Hepatocyte (in vitro differentiated cells): ENCODE measurements around the gene BRIP1. TPM values are rescaled to one million over a fixed set of nuclear protein-coding genes. Genes with fewer than 3 reads are reported as not detected.

Experiments
- DNase-seq: peaks from one replicate; pipeline ENCODE4 v3.0.0-alpha.2; 2016; ENCODE audit warnings: low spot score
- H2AFZ ChIP-seq: fragments of 200-600 bp; sonication (generic); 2 replicates; pipeline ENCODE4 v1.6.0; 2016; ENCODE audit warnings: antibody characterized with exemption, mild to moderate bottlenecking
- H3K27ac ChIP-seq: fragments of 200-600 bp; sonication (generic); 2 replicates; pipeline ENCODE4 v1.5.1; 2016; ENCODE audit warnings: mild to moderate bottlenecking
- H3K27me3 ChIP-seq: fragments of 200-600 bp; sonication (generic); 2 replicates; pipeline ENCODE4 v1.6.1; 2016
- H3K36me3 ChIP-seq: fragments of 200-600 bp; sonication (generic); replicated peaks from 2 replicates; pipeline ENCODE4 v1.5.1; 2016; ENCODE audit warnings: low read depth; ENCODE audit not compliant: insufficient read depth
- H3K4me1 ChIP-seq: fragments of 200-600 bp; sonication (generic); 2 replicates; pipeline ENCODE4 v1.5.1; 2016; ENCODE audit warnings: mild to moderate bottlenecking, moderate library complexity; ENCODE audit not compliant: insufficient read depth
- H3K4me2 ChIP-seq: fragments of 200-600 bp; sonication (generic); 2 replicates; pipeline ENCODE4 v1.6.0; 2016
- H3K4me3 ChIP-seq: fragments of 200-600 bp; sonication (generic); 2 replicates; pipeline ENCODE4 v1.5.1; 2016; ENCODE audit warnings: mild to moderate bottlenecking
- H3K79me2 ChIP-seq: fragments of 200-600 bp; sonication (generic); 2 replicates; pipeline ENCODE4 v1.6.0; 2017; ENCODE audit warnings: mild to moderate bottlenecking
- H3K9me2 ChIP-seq: fragments of 200-600 bp; sonication (generic); replicated peaks from 2 replicates; pipeline ENCODE4 v1.6.0; 2017; ENCODE audit warnings: mild to moderate bottlenecking; ENCODE audit not compliant: insufficient read depth
- H3K9me3 ChIP-seq: fragments of 200-600 bp; sonication (generic); 2 replicates; pipeline ENCODE4 v1.5.1; 2016; ENCODE audit warnings: low read depth, mild to moderate bottlenecking
- H4K20me1 ChIP-seq: fragments of 200-600 bp; sonication (generic); 2 replicates; pipeline ENCODE4 v1.6.0; 2016; ENCODE audit warnings: mild to moderate bottlenecking; ENCODE audit not compliant: insufficient read depth, poor library complexity, severe bottlenecking
- EZH2 ChIP-seq: fragments of 200-600 bp; sonication (generic); IDR thresholded peaks from 2 replicates; pipeline ENCODE4 v1.6.1; 2016; ENCODE audit warnings: antibody characterized with exemption, mild to moderate bottlenecking, borderline replicate concordance
- EZH2phosphoT487 ChIP-seq: fragments of 200-600 bp; sonication (generic); IDR thresholded peaks from one replicate; pipeline ENCODE4 v1.6.1; 2018; ENCODE audit warnings: antibody characterized with exemption, mild to moderate bottlenecking, low read depth, moderate library complexity; ENCODE audit not compliant: unreplicated experiment, severe bottlenecking
- WGBS: methylation state at CpG from one replicate; pipeline ENCODE4 v1.1.6; 2016; ENCODE audit warnings: low lambda C conversion rate; ENCODE audit errors: missing lambda C conversion rate; 5-methylcytosine and 5-hydroxymethylcytosine counted together
- polyA plus RNA-seq: library from polyadenylated mRNA; unstranded; fragments of >200 nt; fragmentation: Nextera tagmentation; extraction: Ambion mirVana; gene quantifications from 2 replicates; pipeline ENCODE4 v1.2.1, GENCODE V29; 2016
- total RNA-seq: library from RNA; depleted of rRNA; stranded (reverse); fragments of >200 nt; gene quantifications from 2 replicates; pipeline ENCODE4 v1.2.3, GENCODE V29; 2014
- TF ChIP-seq, protein P1 (sequence below): fragments of 200-600 bp; sonication (generic); IDR thresholded peaks from 2 replicates; pipeline ENCODE4 v1.5.1; 2016; ENCODE audit warnings: antibody characterized with exemption, mild to moderate bottlenecking; ENCODE audit not compliant: poor library complexity

The BRIP1 gene
- total and polyA plus RNA-seq, 2 experiments from 2014 or later = 0.50 to 4.0 TPM

DNA sequence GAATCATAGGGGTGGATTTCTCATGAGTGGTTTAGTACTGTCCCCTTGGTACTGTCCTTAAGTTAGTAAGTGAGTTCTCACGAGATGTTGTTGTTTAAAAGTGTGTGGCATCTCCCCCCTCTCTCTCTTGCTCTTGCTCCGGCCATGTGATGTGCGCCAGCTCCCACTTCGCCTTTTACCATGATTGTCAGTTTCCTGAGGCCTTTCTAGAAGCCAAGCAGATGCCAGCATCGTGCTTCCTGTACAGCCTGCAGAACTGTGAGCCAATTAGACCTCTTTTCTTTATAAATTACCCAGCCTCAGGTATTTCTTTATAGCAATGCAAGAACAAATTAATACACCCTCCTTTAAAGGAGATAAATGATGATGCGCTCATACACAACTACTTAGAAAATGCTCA is 222.2 kb downstream of the BRIP1 start:
- WGBS = 91% methylated on average over 6 of the region's 6 CpGs

DNA sequence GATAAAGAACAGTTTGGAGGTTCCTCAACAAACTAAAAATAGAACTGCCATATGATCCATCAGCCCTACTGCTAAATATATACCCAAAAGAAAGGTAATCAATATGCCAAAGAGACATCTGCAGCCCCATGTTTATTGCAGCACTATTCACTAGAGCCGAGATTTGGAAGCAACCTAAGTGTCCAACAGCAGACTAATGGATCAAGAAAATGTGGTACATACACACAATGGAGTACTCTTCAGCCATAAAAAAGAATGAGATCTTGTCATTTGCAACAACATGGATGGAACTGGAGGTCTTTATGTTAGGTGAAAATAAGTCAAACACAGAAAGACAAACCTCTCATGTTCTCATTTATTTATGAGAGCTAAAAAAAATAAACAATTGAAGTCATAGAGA is 223.5 kb downstream of the BRIP1 start:
- no peaks in the 10 kb centered on the region for H3K9me3 ChIP-seq
- no peak for DNase-seq
- no peaks in the 10 kb centered on the region for H3K4me1 ChIP-seq
- H3K4me2 ChIP-seq = no peak overlapping the region
- no peaks in the 10 kb centered on the region for H3K27me3 ChIP-seq
- H3K4me3 ChIP-seq = no peak overlapping the region
- H3K79me2 ChIP-seq = no peaks in the 10 kb centered on the region
- H3K36me3 ChIP-seq = no peaks in the 10 kb centered on the region
- H3K27ac ChIP-seq = no peak overlapping the region
- H4K20me1 ChIP-seq = no peaks in the 10 kb centered on the region
- TF ChIP-seq, protein P1, sequence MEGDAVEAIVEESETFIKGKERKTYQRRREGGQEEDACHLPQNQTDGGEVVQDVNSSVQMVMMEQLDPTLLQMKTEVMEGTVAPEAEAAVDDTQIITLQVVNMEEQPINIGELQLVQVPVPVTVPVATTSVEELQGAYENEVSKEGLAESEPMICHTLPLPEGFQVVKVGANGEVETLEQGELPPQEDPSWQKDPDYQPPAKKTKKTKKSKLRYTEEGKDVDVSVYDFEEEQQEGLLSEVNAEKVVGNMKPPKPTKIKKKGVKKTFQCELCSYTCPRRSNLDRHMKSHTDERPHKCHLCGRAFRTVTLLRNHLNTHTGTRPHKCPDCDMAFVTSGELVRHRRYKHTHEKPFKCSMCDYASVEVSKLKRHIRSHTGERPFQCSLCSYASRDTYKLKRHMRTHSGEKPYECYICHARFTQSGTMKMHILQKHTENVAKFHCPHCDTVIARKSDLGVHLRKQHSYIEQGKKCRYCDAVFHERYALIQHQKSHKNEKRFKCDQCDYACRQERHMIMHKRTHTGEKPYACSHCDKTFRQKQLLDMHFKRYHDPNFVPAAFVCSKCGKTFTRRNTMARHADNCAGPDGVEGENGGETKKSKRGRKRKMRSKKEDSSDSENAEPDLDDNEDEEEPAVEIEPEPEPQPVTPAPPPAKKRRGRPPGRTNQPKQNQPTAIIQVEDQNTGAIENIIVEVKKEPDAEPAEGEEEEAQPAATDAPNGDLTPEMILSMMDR = no peak
- TF ChIP-seq EZH2phosphoT487 = no peak
- TF ChIP-seq EZH2 = no peak
- WGBS = 100% methylated on average over 1 of the region's 1 CpG
- H2AFZ ChIP-seq = no peak overlapping the region
- no peaks in the 10 kb centered on the region for H3K9me2 ChIP-seq

More for the DNA sequence above, 222.2 kb downstream of the BRIP1 start:
- no peaks in the 10 kb centered on the region for H3K4me1 ChIP-seq
- no peaks in the 10 kb centered on the region for H3K9me2 ChIP-seq
- H3K4me3 ChIP-seq = no peak overlapping the region
- no peaks in the 10 kb centered on the region for H4K20me1 ChIP-seq
- peaks cover 3% of the 10 kb centered on the region for H3K27me3 ChIP-seq
- TF ChIP-seq, protein P1 = no peak
- no peak overlapping the region for H2AFZ ChIP-seq
- DNase-seq = no peak
- H3K27ac ChIP-seq = no peak overlapping the region
- no peaks in the 10 kb centered on the region for H3K9me3 ChIP-seq
- H3K4me2 ChIP-seq = no peak overlapping the region
- H3K79me2 ChIP-seq = no peaks in the 10 kb centered on the region
- no peaks in the 10 kb centered on the region for H3K36me3 ChIP-seq

DNA sequence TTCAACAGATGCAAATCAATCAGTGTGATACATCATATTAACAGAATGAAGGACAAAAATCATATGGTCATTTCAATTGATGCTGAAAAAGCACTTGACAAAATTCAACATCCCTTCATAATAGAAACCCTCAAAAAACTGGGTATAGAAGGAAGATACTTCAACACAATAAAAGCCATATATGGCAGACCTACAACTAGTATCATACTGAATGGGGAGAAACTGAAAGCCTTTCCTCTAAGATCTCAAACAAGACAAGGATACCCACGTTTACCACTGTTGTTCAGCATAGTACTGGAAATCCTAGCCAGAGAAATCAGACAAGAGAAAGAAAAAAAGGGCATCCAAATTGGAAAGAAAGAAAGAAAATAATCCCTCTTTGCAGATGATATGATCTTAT is 225.2 kb downstream of the BRIP1 start:
- H3K9me3 ChIP-seq = no peaks in the 10 kb centered on the region
- no peak for TF ChIP-seq EZH2phosphoT487
- no peak for TF ChIP-seq EZH2
- TF ChIP-seq, protein P1 = no peak
- H3K4me3 ChIP-seq = no peak overlapping the region
- 67% methylated on average over 1 of the region's 1 CpG for WGBS
- no peak overlapping the region for H3K27ac ChIP-seq
- DNase-seq = no peak
- no peaks in the 10 kb centered on the region for H4K20me1 ChIP-seq
- H3K4me1 ChIP-seq = no peaks in the 10 kb centered on the region
- no peaks in the 10 kb centered on the region for H3K36me3 ChIP-seq
- H2AFZ ChIP-seq = no peak overlapping the region
- no peaks in the 10 kb centered on the region for H3K27me3 ChIP-seq
- no peaks in the 10 kb centered on the region for H3K79me2 ChIP-seq
- no peaks in the 10 kb centered on the region for H3K9me2 ChIP-seq
- no peak overlapping the region for H3K4me2 ChIP-seq

- Histone ChIP-seq H3K27ac (no peak overlapping the region), H3K4me1 (no peaks in the 10 kb centered on the region), H3K4me2 (no peak overlapping the region), H3K4me3 (no peak overlapping the region), H3K9me2 (no peaks in the 10 kb centered on the region), H3K36me3 (no peaks in the 10 kb centered on the region), H3K79me2 (no peaks in the 10 kb centered on the region), H4K20me1 (no peaks in the 10 kb centered on the region), H3K9me3 (peaks cover 4% of the 10 kb centered on the region), H2AFZ (no peak overlapping the region), H3K27me3 (no peaks in the 10 kb centered on the region)
- peak; percentile 51 for DNase-seq
- 11% methylated on average over 3 of the region's 3 CpGs for WGBS
- TF ChIP-seq EZH2phosphoT487 = no peak
- TF ChIP-seq, protein P1 = peak; percentile 67
These were observed 227.4 kb downstream of the BRIP1 start for GRCh38 chr17:61635913-61636432.
